Measurements from ENCODE around the gene BSCL2. TPM values are rescaled to one million over a fixed set of nuclear protein-coding genes. Genes with fewer than 3 reads are reported as not detected.

Gene BSCL2
- polyA plus RNA-seq, 3 donors: 43.5 to 65.7 (median 63.3) TPM

DNA sequence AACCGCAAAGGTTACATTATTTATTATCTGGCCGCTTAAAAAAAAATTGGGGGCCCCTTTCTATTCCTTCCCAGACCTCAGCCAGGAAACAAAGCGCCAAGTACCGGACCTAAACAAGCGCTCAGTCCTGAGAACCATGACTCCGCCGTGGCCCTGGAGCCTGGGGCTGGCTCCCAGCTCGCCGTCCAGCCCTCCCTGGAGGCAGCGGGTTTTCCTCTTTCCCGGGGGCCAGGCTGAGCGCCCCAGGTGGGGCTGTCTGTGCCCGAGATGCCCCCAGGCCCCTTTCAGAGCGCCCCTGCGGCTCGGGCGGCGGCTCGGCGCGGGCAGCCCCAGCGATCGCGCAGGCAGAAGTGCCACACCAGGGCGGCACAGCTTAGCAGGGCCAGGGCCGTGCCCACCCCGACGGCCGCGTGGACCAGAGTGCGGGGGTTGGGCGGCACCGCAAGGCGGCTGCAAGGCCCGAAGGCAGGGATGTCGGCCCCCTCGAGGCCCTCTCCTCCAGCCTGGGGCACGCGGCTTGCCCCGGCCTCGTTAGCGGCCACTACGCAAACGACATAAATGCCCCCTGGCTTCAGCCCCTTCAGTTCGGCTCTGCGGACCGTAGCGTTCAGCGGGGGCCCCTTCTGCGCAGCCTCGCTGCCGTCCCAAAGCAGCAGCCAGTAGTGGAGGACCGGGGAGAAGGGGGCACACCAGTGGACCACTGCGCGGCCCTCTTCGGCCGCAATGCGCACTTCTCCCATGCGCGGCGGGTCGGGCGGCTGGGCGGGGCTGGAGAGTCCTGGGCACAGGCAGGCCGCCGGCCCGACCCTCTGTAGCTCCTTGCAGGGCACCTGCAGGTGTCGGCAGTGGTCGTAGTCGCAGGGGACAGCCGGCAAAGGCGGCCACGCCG lies 19.5 kb downstream of the BSCL2 start:
- peak overlapping the region; percentile 36 for H3K9ac ChIP-seq (ENCODE audit: insufficient read depth, low read length, poor library complexity, severe bottlenecking)
- no peak overlapping the region for H3K27ac Mint-ChIP-seq
- TF ChIP-seq, protein P1, sequence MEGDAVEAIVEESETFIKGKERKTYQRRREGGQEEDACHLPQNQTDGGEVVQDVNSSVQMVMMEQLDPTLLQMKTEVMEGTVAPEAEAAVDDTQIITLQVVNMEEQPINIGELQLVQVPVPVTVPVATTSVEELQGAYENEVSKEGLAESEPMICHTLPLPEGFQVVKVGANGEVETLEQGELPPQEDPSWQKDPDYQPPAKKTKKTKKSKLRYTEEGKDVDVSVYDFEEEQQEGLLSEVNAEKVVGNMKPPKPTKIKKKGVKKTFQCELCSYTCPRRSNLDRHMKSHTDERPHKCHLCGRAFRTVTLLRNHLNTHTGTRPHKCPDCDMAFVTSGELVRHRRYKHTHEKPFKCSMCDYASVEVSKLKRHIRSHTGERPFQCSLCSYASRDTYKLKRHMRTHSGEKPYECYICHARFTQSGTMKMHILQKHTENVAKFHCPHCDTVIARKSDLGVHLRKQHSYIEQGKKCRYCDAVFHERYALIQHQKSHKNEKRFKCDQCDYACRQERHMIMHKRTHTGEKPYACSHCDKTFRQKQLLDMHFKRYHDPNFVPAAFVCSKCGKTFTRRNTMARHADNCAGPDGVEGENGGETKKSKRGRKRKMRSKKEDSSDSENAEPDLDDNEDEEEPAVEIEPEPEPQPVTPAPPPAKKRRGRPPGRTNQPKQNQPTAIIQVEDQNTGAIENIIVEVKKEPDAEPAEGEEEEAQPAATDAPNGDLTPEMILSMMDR (IDR thresholded peaks at IDR 0.05): no peak
- H3K27ac ChIP-seq (ENCODE audit: low read depth in 1 of 2, low read length in 2 of 2): no peak overlapping the region
- peaks cover 9 to 26% of the 10 kb centered on the region in 2 donors for H3K27me3 ChIP-seq (ENCODE audit: control insufficient read depth in 2 of 2, insufficient read depth in 2 of 2, low read length in 2 of 2)
- peak overlapping the region; percentile 58 for H3K4me2 ChIP-seq (replicated peaks; ENCODE audit: extremely low read depth, low read length, poor library complexity, severe bottlenecking)
- peak overlapping the region; percentile 72 for H2AFZ ChIP-seq (ENCODE audit: insufficient read depth, low read depth, low read length, poor library complexity, severe bottlenecking)
- H3K27me3 Mint-ChIP-seq (ENCODE audit: low read depth in 3 of 3): peaks cover 26 to 32% (median 29%) of the 10 kb centered on the region in 3 donors
- peaks cover 5% of the 10 kb centered on the region for H3K4me1 Mint-ChIP-seq
- no peaks in the 10 kb centered on the region for H3K9me3 ChIP-seq (replicated peaks in 1 of 2; ENCODE audit: control insufficient read depth in 1 of 2, insufficient read depth in 1 of 2, low read length in 2 of 2)
- H3K4me3 Mint-ChIP-seq: peak overlapping the region; percentile 53 to 80
- no peak for DNase-seq
- WGBS (ENCODE audit: insufficient coverage): 36% methylated on average over 73 of the region's 74 CpGs
- H3K79me2 ChIP-seq (ENCODE audit: insufficient read depth, low read length): no peaks in the 10 kb centered on the region
- intact Hi-C loops (cut with micrococcal nuclease): loop anchor here in 1 of 2 donors (5.0 kb wide), 1 partner anchor 290 kb away; no protein-coding TSS in a partner anchor
- peaks cover 5 to 8% of the 10 kb centered on the region in 2 donors for H3K4me1 ChIP-seq (ENCODE audit: control insufficient read depth in 1 of 2, insufficient read depth in 2 of 2, low read length in 2 of 2)
- peaks cover 26 to 32% of the 10 kb centered on the region in 2 donors for H3K36me3 ChIP-seq (replicated peaks in 1 of 2; ENCODE audit: control insufficient read depth in 1 of 2, insufficient read depth in 2 of 2, low read length in 2 of 2)
- peaks cover 0 to 4% (median 0%) of the 10 kb centered on the region in 7 donors for H3K9me3 Mint-ChIP-seq
- H3K36me3 Mint-ChIP-seq: peaks cover 37 to 39% of the 10 kb centered on the region in 2 donors
- H3K4me3 ChIP-seq (replicated peaks in 1 of 3; ENCODE audit: low read depth in 2 of 3, low read length in 3 of 3): no peak overlapping the region
- no peaks in the 10 kb centered on the region for H4K20me1 ChIP-seq (ENCODE audit: insufficient read depth, low read length)

DNA sequence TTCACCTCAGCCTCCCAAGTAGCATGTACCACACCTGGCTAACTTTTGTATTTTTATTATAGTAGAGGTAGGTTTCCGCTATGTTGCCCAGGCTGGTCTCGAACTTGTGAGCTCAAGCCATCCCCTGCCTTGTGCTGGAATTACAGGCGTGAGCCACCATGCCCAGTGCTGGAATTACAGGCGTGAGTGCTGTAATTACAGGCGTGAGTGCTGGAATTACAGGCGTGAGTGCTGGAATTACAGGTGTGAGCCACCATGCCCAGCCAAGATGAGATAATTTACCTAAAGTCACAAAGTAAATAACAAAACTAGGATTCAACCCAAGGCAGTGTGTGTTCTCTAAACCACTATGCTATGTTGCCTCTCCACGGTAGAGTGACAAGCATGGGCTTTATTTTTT lies 24.7 kb downstream of the BSCL2 start:
- Mint-ChIP-seq H3K4me3 (no peak overlapping the region), H3K4me1 (peaks cover 18% of the 10 kb centered on the region), H3K27me3 (ENCODE audit: low read depth in 3 of 3) (peaks cover 10 to 16% (median 13%) of the 10 kb centered on the region in 3 donors), H3K27ac (peak overlapping the region in 1 of 7 donors; percentile 80), H3K9me3 (no peaks in the 10 kb centered on the region), H3K36me3 (peaks cover 6 to 8% of the 10 kb centered on the region in 2 donors)
- Histone ChIP-seq H3K4me3 (replicated peaks in 1 of 3; ENCODE audit: low read depth in 2 of 3, low read length in 3 of 3) (no peak overlapping the region), H3K4me1 (ENCODE audit: control insufficient read depth in 1 of 2, insufficient read depth in 2 of 2, low read length in 2 of 2) (peaks cover 13 to 18% of the 10 kb centered on the region in 2 donors), H3K9me3 (replicated peaks in 1 of 2; ENCODE audit: control insufficient read depth in 1 of 2, insufficient read depth in 1 of 2, low read length in 2 of 2) (no peaks in the 10 kb centered on the region), H3K4me2 (replicated peaks; ENCODE audit: extremely low read depth, low read length, poor library complexity, severe bottlenecking) (no peak overlapping the region), H3K79me2 (ENCODE audit: insufficient read depth, low read length) (peaks cover 15% of the 10 kb centered on the region), H3K36me3 (replicated peaks in 1 of 2; ENCODE audit: control insufficient read depth in 1 of 2, insufficient read depth in 2 of 2, low read length in 2 of 2) (peaks cover 5% of the 10 kb centered on the region in 2 donors), H3K27me3 (ENCODE audit: control insufficient read depth in 2 of 2, insufficient read depth in 2 of 2, low read length in 2 of 2) (peaks cover 2 to 10% of the 10 kb centered on the region in 2 donors), H2AFZ (ENCODE audit: insufficient read depth, low read depth, low read length, poor library complexity, severe bottlenecking) (peak overlapping the region; percentile 13), H3K27ac (ENCODE audit: low read depth in 1 of 2, low read length in 2 of 2) (no peak overlapping the region), H3K9ac (ENCODE audit: insufficient read depth, low read length, poor library complexity, severe bottlenecking) (no peak overlapping the region), H4K20me1 (ENCODE audit: insufficient read depth, low read length) (peaks cover 6% of the 10 kb centered on the region)
- TF ChIP-seq, protein P1 (IDR thresholded peaks at IDR 0.05): no peak
- no peak for DNase-seq
- WGBS (ENCODE audit: insufficient coverage): 100% methylated on average over 2 of the region's 7 CpGs
- intact Hi-C loops (cut with micrococcal nuclease): no loop called here
